ENCODE data around the gene EPB41L4A.
"Not testable (repeated sequence)": the region's sequence is repeated elsewhere in the genome, so short reads cannot be mapped to it uniquely, and the experiment has no call there.

Gene EPB41L4A

DNA sequence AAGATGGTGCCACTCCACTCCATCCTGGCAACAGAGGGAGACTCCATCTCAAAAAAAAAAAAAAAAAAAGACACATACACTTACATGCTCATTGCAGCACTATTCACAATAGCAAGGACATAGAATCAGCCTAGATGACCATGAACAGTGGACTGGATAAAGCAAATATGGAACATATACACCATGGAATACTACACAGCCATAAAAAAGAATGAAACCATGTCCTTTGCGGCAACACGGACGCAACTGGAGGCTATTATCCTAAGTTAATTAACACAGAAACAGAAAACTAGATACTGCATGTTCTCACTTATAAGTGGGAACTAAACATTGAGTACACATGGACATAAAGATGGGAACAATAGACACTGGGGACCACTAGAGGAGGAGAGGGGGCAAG, 210.9 kb downstream of the EPB41L4A start:
- not testable (repeated sequence) for DNase-seq (ENCODE audit: low read depth in 2 of 2)

GRCh38 chr5:112205846-112206245, 213.2 kb downstream of the EPB41L4A start:
- no peak for DNase-seq (ENCODE audit: low read depth in 2 of 2)

DNA sequence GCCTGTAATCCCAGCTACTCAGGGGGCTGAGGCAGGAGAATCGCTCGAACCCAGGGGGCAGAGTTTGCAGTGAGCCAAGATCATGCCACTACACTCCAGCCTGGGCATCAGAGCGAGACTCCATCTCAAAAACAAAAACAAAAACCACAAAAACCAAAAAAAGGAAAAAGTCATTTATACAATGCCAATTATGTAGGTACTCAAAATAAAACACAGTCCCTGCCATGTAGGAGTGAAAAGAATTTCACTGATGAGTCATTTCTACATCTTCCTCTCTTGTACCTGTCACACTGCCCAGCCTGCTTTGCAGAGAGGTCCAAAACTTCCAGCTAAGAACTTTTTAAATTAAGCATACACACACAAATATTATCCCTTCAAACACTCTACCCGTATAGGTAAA, 215.8 kb downstream of the EPB41L4A start:
- no peak for DNase-seq (ENCODE audit: low read depth in 2 of 2)

DNA sequence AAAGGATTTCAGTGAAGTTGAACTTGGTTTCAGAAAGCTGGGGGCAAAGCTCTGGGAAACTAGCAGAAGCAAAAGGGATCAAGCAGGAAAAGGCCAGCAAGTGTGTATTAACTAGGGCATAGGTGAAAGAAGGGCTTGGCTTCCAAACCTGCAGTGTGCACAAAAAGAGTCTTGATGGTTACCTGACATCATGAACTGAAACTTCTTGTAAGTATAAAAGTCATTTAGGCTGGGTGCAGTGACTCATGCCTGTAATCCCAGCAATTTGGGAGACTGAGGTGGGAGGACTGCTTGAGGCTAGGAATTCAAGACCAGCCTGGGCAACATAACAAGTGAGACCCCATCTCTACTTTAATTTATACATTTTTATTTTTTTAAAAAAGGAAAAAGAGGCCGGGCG, 216.4 kb downstream of the EPB41L4A start:
- DNase-seq (ENCODE audit: low read depth in 2 of 2), result no peak

DNA sequence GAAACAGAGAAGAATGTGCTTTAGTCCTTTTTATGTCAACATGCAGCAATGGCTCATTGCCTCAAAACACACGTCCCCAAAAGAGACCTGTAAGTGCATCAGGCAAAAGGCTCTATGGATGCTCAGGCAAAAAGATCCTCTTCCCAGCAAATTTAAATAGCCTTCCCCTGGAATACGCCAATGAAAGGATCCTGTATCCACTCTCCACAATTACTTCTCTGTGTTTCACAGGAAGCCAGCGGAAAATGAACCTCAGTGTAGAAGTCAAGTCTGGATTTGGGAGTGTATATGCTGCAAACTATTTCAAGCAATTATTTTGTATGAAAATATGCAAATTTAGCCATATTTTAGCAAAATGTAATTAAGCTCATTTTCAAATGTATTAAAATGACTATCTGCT, 217.9 kb downstream of the EPB41L4A start:
- DNase-seq (ENCODE audit: low read depth in 2 of 2), result no peak

DNA sequence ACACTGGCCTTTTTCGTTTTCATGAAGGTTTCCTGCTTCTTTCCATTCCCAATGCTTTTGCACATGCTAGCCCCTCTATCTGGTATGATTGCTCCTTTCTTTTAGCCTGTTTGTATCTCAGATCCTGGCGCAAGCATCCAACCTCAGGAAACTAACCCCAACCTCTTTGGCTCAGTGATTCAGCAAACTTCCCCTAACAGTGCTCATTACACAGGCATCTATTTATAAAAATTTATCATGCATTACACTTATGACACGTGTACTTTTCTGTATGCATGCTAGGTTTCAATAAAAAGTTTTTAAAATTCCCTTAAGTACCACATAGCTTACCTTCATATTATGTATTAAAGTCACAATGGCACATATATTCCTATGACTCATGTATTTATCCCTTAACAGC, 218.9 kb downstream of the EPB41L4A start:
- no peak for DNase-seq (ENCODE audit: low read depth in 2 of 2)

DNA sequence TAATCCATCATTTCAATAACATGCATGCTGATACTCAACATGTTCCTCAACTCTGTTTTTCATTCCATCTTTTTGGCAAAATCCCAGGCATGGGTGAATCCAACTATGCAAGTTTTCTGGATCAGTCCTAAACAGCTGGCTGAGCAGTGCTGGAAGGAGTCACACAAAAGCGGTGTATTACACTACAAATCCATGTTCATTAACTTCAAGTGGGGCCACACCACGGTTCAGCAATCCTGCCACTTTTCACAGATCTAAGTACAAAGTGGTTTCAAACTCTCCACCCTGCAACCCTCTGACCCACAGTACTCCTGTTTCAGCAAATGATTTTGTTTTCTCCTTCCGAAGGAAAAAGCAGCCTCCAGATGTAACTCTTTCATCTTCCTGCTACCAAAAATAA, 222.5 kb downstream of the EPB41L4A start:
- DNase-seq (ENCODE audit: low read depth in 2 of 2), result no peak

- DNase-seq (ENCODE audit: low read depth in 2 of 2), result no peak
These were observed 223.2 kb downstream of the EPB41L4A start for GRCh38 chr5:112195924-112196323.

GRCh38 chr5:112192866-112193265, 226.2 kb downstream of the EPB41L4A start:
- no peak for DNase-seq (ENCODE audit: low read depth in 2 of 2)

DNA sequence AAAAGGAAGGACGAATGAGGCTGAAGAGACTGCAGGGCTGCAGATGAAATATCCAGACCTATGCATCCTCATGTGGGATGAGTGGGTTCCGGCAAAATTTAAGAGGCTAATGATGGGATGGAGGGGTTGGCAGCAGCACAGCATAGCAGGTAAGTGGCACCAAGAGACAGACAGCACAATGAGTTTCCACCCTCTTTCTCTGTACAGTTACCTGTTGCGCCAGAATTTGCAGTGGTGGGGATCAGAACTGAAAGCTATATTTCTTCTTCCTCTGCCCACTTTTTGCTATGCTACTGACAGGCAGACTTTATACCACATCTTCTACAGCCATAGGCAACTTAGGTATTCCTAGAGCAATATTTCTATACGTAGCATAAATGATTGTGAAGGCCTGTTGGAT, 227.0 kb downstream of the EPB41L4A start:
- no peak for DNase-seq (ENCODE audit: low read depth in 2 of 2)

DNA sequence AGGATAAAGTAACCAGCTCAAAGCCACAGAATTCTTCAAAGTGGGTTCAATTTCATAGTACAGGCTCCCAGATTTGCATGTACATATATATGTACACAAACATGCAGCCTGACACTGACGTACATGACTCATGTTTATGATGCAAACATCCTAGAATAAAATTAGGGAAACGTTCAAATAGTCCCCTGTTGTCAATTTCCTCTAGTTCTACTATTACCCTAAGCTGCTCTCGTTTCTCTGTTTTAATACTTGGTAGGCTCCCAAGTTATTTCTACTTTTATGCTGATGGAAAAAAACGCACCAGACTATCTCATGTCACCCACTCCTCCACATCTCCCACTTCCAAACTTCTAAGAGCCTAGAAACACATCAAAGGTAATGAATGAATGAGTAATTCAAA, 229.7 kb downstream of the EPB41L4A start:
- DNase-seq (ENCODE audit: low read depth in 2 of 2), result no peak

DNA sequence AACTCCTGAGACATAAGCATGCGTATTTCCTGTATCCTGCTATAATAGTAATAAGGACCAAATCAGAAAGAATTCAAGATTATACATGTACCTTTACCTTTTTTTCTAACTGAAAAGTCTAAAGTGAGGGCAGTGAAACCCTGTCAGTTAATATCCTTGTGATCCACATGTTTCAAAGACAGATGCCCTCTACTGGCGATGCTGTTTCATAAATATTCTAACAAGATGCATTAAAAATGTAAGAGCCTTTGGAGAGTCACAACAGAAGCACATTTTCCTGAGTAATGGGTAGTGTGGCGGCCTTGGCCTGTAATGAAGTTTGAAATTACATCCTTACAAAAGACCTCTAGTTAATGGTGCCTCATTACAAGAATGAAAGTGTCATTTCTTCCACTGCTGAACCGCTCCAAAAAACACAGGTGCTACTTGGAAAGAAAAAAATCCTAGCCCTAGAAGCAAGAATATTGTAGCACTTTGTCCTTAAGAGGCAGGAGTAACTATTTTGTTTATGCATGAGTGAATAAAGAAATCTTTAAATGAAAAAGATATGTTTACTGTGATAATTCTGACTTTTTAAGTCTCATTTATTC, 232.6 kb downstream of the EPB41L4A start:
- DNase-seq (ENCODE audit: low read depth in 2 of 2), result no peak

GRCh38 chr5:112183874-112184273, 235.2 kb downstream of the EPB41L4A start:
- DNase-seq (ENCODE audit: low read depth in 2 of 2), result no peak

- no peak for DNase-seq (ENCODE audit: low read depth in 2 of 2)
These were observed 235.9 kb downstream of the EPB41L4A start for GRCh38 chr5:112183103-112183711.

DNA sequence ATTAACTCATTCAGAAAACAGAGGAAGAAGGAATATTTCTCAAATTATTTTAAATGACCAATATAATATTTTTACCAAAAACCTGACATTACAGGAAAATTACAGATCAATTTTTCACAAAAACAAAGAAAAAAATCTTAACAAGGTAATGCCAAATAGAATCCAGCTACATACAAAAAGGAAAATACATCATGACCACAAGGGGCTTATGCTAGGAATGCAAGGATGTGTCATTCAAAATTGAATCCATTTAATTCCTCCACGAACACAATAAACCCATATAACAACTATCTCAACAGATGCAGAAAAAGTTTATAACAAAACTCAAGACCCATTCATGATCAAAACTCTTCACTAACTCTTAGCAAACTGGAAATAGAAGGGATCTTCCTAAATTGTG, 239.8 kb downstream of the EPB41L4A start:
- no peak for DNase-seq (ENCODE audit: low read depth in 2 of 2)

- DNase-seq (ENCODE audit: low read depth in 2 of 2), result no peak
These were observed 244.0 kb downstream of the EPB41L4A start for GRCh38 chr5:112174959-112175594.

DNA sequence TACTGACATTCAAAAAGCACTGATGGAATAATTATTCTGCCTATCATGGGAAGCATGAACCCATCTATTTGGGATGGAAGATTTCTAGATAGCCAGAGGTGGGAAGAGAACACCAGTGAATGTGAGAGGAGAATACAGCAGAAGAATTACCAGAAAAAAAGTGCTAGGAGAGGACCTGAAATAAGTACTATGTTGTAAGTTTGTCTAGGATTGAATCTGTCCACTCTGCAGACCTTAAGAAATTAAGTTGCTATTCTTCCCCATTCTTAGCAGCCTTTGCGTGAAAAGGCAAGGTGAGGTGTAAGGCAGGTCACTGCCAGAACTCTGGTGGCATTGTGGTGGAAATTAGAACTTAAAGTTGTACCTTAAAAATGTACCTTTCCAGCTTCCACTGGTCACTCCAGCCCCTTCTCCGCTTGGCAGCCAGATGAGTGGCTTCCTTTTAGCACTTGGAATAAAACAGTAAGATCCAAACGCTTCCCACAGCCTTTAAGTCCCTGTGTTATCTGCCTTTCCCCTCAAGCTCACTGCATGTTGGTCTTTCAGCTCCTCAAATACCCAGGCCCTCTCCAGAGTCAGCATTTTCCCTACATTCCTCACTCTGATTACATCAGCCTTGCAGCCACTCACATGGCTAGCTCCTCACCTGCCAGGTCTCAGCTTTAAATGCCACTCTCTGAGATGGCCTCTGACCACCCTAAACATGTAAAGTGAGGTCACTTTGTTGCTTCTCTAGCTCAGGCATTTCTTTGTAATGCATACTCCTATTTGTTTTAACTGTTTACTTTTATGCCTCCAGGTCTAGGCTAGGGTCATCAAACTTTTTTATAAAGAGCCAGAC, 253.0 kb downstream of the EPB41L4A start:
- DNase-seq (ENCODE audit: low read depth in 2 of 2), result no peak

GRCh38 chr5:112165399-112165798, 253.7 kb downstream of the EPB41L4A start:
- no peak for DNase-seq (ENCODE audit: low read depth in 2 of 2)

DNA sequence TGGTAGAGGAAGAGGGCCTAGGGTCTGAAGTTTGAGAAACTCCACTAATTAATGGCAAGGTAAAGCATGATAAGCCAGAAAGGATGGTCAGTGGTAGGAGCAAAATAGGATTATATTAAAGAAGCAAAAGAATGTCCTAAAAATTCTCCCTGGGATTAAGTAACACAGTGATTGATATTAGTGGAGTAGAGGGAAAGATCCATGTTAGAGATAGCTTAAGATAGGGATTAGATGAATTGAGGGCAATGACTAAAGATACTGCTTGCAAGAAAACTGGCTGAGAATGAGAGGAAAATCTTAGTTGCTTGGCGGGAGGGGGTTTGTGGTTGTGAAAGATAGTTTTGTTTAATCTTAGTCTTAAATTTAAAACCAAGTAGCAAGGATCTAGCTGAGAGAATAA, 255.6 kb downstream of the EPB41L4A start:
- no peak for DNase-seq (ENCODE audit: low read depth in 2 of 2)

- no peak for DNase-seq (ENCODE audit: low read depth in 2 of 2)
These were observed 257.7 kb downstream of the EPB41L4A start for GRCh38 chr5:112161392-112161748.

DNA sequence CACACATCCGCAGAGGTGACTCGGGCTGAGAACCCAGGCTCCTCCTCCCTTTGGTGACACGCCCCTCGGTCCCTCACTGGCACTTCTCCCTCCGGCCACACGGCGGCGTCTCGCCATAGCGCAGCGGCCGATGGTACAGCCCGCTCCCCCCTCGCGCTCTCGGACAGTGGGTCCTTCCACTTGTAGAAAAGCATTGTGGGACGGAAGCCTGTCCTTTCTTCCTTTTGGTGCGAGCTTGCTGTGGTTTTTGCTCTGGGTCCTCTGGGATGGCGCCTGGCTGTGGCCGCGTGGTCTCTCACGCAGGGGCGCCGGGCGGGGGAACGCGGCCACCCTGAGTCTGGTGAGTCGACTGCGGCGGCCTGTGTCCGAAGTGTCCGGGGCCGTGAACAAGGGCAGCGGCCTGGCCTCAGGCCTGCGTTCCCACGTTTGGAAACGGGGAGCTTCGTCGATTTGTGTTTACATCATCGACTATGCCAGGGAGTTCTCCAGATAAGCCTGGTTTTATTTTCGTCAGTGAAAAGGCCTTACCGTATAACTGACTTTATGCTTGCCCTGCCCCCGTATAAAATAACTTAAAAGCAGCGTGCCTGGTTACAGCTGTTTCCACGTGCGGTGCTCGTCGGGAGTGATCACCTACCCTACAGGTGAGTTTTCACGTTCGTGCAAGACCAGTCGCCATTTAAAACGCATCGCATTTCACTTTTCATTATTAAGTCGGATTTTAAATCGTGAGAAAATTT, 258.3 kb downstream of the EPB41L4A start:
- peak; percentile 87 to 91 for DNase-seq (ENCODE audit: low read depth in 2 of 2)

DNA sequence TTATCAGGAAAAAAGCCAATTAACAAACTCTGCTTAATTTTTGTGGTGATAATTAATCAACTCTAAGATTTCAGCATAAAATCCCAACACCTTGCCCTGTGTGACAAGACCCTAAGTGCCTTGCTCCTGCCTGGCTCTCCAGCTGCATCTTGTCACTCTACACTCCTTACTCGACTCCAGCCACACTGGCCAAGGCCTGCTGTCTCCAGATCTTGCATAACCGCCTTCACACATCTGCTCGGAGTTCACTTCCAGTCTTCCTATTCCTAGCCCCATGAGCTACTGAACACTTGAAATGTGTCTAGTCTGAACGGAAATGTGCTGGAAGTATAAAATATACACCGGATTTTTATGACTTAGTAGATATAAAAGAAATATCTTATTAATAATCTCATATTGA, 259.6 kb downstream of the EPB41L4A start:
- DNase-seq (ENCODE audit: low read depth in 2 of 2), result no peak
